SK-N-SH treated with all-trans-retinoic acid at 6 μM for 48 hours (cell line): ENCODE data around the gene RPA1.
A peak's percentile ranks its signal among the peaks of the same experiment; 100 is the strongest.

ENCODE experiments used
- ATAC-seq: fragments of 200-7000 bp; cut with Tn5 transposase; 3 replicates; pipeline ENCODE4 v1.9.1; 2020; ENCODE audit warnings: mild to moderate bottlenecking, moderate library complexity
- ARNTL ChIP-seq: fragments of 450-650 bp; formaldehyde crosslinking; IDR thresholded peaks from 2 replicates; pipeline ENCODE4 v1.5.0; 2020; ENCODE audit warnings: low read depth, mild to moderate bottlenecking, moderate library complexity, borderline replicate concordance
- BACH2 ChIP-seq: fragments of 250-450 bp; sonication (Bioruptor Pico); IDR thresholded peaks from 2 replicates; pipeline ENCODE4 v1.9.0; 2021; ENCODE audit warnings: mild to moderate bottlenecking, borderline replicate concordance
- CSDC2 ChIP-seq: fragments of 250-450 bp; sonication (Bioruptor Pico); IDR thresholded peaks from 2 replicates; pipeline ENCODE4 v1.5.0; 2020; ENCODE audit warnings: mild to moderate bottlenecking, moderate library complexity
- GLIS3 ChIP-seq: fragments of 250-450 bp; sonication (Bioruptor Pico); IDR thresholded peaks from 2 replicates; pipeline ENCODE4 v1.5.0; 2020; ENCODE audit warnings: mild to moderate bottlenecking, moderate library complexity
- ISL1 ChIP-seq: fragments of 250-450 bp; sonication (Bioruptor Pico); IDR thresholded peaks from 2 replicates; pipeline ENCODE4 v2.1.2; 2022; ENCODE audit warnings: mild to moderate bottlenecking, moderate library complexity
- OSR1 ChIP-seq: fragments of 250-450 bp; sonication (Bioruptor Pico); IDR thresholded peaks from 2 replicates; pipeline ENCODE4 v1.8.0; 2022; ENCODE audit warnings: moderate library complexity, mild to moderate bottlenecking, inconsistent platforms
- PATZ1 ChIP-seq: fragments of 250-450 bp; sonication (Bioruptor Pico); IDR thresholded peaks from 2 replicates; pipeline ENCODE4 v1.8.0; 2020; ENCODE audit warnings: mild to moderate bottlenecking, moderate library complexity, borderline replicate concordance
- RARB ChIP-seq: fragments of 250-450 bp; sonication (Bioruptor Pico); IDR thresholded peaks from 2 replicates; pipeline ENCODE4 v1.8.0; 2021; ENCODE audit warnings: mild to moderate bottlenecking, moderate library complexity
- SNAI2 ChIP-seq: fragments of 250-450 bp; sonication (Bioruptor Pico); IDR thresholded peaks from 2 replicates; pipeline ENCODE4 v1.5.0; 2020; ENCODE audit warnings: mild to moderate bottlenecking, moderate library complexity
- ZFP30 ChIP-seq: fragments of 450-650 bp; formaldehyde crosslinking; IDR thresholded peaks from 2 replicates; pipeline ENCODE4 v1.5.0; 2022; ENCODE audit warnings: mild to moderate bottlenecking, moderate library complexity
- ZNF565 ChIP-seq: fragments of 450-650 bp; formaldehyde crosslinking; conservative IDR thresholded peaks from 2 replicates; pipeline ENCODE4 v1.5.0; 2020; ENCODE audit warnings: low read depth, mild to moderate bottlenecking, moderate library complexity
- ZNF70 ChIP-seq: fragments of 450-650 bp; formaldehyde crosslinking; IDR thresholded peaks from 2 replicates; pipeline ENCODE4 v1.5.0; 2020; ENCODE audit warnings: mild to moderate bottlenecking, moderate library complexity
- ZNF8 ChIP-seq: fragments of 450-650 bp; formaldehyde crosslinking; IDR thresholded peaks from 2 replicates; pipeline ENCODE4 v1.5.0; 2020; ENCODE audit warnings: mild to moderate bottlenecking, moderate library complexity
- TF ChIP-seq, protein P1 (sequence below): fragments of 250-450 bp; sonication (Bioruptor Pico); IDR thresholded peaks from 2 replicates; pipeline ENCODE4 v1.5.0; 2020; ENCODE audit warnings: mild to moderate bottlenecking, moderate library complexity

RPA1 gene

GRCh38 chr17:1810450-1811103 is 19.2 kb upstream of the RPA1 start:
- ATAC-seq: no peak
- TF ChIP-seq SNAI2 (CRISPR knock-in tag) (no peak), PATZ1 (CRISPR knock-in tag) (no peak)
- TF ChIP-seq, protein P1, sequence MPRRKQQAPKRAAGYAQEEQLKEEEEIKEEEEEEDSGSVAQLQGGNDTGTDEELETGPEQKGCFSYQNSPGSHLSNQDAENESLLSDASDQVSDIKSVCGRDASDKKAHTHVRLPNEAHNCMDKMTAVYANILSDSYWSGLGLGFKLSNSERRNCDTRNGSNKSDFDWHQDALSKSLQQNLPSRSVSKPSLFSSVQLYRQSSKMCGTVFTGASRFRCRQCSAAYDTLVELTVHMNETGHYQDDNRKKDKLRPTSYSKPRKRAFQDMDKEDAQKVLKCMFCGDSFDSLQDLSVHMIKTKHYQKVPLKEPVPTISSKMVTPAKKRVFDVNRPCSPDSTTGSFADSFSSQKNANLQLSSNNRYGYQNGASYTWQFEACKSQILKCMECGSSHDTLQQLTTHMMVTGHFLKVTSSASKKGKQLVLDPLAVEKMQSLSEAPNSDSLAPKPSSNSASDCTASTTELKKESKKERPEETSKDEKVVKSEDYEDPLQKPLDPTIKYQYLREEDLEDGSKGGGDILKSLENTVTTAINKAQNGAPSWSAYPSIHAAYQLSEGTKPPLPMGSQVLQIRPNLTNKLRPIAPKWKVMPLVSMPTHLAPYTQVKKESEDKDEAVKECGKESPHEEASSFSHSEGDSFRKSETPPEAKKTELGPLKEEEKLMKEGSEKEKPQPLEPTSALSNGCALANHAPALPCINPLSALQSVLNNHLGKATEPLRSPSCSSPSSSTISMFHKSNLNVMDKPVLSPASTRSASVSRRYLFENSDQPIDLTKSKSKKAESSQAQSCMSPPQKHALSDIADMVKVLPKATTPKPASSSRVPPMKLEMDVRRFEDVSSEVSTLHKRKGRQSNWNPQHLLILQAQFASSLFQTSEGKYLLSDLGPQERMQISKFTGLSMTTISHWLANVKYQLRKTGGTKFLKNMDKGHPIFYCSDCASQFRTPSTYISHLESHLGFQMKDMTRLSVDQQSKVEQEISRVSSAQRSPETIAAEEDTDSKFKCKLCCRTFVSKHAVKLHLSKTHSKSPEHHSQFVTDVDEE: no peak

GRCh38 chr17:1813088-1813487 is 16.7 kb upstream of the RPA1 start:
- TF ChIP-seq ZNF565 (CRISPR knock-in tag): no peak
- no peak for TF ChIP-seq SNAI2 (CRISPR knock-in tag)
- no peak for TF ChIP-seq ZNF70 (CRISPR knock-in tag)
- no peak for TF ChIP-seq PATZ1 (CRISPR knock-in tag)
- TF ChIP-seq RARB (CRISPR knock-in tag): no peak
- no peak for TF ChIP-seq CSDC2
- TF ChIP-seq BACH2 (CRISPR knock-in tag): no peak
- no peak for TF ChIP-seq GLIS3 (CRISPR knock-in tag)
- ATAC-seq: no peak

DNA sequence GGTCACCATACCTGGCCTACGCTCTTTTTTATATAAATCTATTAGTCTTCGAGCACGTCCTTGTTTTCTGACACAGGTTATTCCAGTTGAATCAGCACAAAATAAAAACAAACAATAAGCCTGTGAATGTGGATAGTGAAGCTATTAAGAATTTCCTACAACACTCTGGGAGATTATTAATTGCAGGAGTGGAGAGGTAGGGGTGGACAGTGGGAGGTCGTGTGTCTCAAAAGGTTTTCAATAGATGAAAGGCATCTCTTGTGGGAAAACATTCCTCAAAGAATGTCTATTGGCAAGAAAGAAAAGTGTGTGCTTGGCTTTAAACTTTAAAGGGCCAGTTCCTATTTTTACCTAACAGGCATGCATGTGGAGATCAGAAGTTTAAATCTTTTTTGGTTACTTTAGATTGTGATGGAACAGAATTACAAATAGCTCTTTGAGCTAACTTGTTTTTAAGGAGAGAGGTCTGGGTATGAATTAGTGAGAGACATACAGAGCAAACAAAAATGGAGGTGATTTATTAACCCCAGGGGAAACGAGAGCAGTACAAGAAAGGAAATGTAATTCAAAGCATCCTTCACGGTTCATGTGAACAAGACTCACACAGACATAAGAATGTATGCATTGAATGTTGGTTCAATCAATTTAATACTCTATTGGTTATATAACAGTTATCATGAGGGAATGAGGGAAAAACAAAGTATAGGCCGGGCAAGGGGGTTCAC is 9.1 kb upstream of the RPA1 start:
- no peak for ATAC-seq
- TF ChIP-seq ZNF565 (CRISPR knock-in tag): no peak

GRCh38 chr17:1829216-1829591 is 601 bp upstream of the RPA1 start:
- ATAC-seq: peak; percentile 22
- TF ChIP-seq PATZ1 (CRISPR knock-in tag): no peak
- TF ChIP-seq ZNF565 (CRISPR knock-in tag): no peak
- no peak for TF ChIP-seq OSR1 (CRISPR knock-in tag)
- no peak for TF ChIP-seq CSDC2
- no peak for TF ChIP-seq ZNF8 (CRISPR knock-in tag)
- TF ChIP-seq GLIS3 (CRISPR knock-in tag): no peak
- TF ChIP-seq ARNTL (CRISPR knock-in tag): no peak
- TF ChIP-seq, protein P1: no peak
- TF ChIP-seq ZNF70 (CRISPR knock-in tag): no peak
- TF ChIP-seq ZFP30 (CRISPR knock-in tag): no peak
- no peak for TF ChIP-seq ISL1 (CRISPR knock-in tag)
